Measurements from ENCODE around the gene PSME2. TPM values are rescaled to one million over a fixed set of nuclear protein-coding genes. Genes with fewer than 3 reads are reported as not detected.
A peak's percentile ranks its signal among the peaks of the same experiment; 100 is the strongest.

PSME2 gene
- total RNA-seq, 1 donor from 2014 or later: 575 TPM

DNA sequence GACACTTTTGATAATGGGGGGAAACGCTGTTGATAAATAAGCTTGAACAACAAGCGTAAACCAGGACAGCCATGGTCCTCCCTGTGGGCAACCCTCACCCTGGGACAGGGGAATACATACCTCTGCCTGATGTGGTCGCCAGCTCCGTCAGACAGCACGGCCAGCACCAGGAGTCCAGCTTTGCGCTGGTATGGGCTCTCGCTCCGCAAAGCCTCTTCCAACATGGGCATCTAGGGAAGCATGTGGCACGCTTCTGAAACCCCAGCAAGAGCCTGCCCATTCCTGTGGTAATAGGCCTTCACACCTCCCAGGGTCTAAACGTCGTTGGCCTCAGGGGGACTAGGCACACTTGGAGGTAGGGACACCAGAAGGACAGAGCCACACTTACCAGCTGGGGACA lies 39.3 kb upstream of the PSME2 start:
- Mint-ChIP-seq H3K4me3 (no peak overlapping the region), H3K27ac (no peak overlapping the region), H3K9me3 (no peaks in the 10 kb centered on the region), H3K4me1 (ENCODE audit: low read depth) (peaks cover 25% of the 10 kb centered on the region), H3K36me3 (ENCODE audit: low read depth) (peaks cover 48% of the 10 kb centered on the region), H3K27me3 (ENCODE audit: insufficient read depth) (no peaks in the 10 kb centered on the region)
- DNase-seq (ENCODE audit: low spot score): no peak
- intact Hi-C loops (cut with micrococcal nuclease): no loop called here

- Mint-ChIP-seq H3K9me3 (no peaks in the 10 kb centered on the region), H3K4me1 (ENCODE audit: low read depth) (peaks cover 21% of the 10 kb centered on the region), H3K4me3 (no peak overlapping the region), H3K36me3 (ENCODE audit: low read depth) (peaks cover 51% of the 10 kb centered on the region), H3K27ac (no peak overlapping the region), H3K27me3 (ENCODE audit: insufficient read depth) (no peaks in the 10 kb centered on the region)
- no peak for DNase-seq (ENCODE audit: low spot score)
- intact Hi-C loops (cut with micrococcal nuclease): no loop called here
Measured at GRCh38 chr14:24185026-24185425, 38.6 kb upstream of the PSME2 start.

- Mint-ChIP-seq H3K4me3 (no peak overlapping the region), H3K27ac (no peak overlapping the region), H3K4me1 (ENCODE audit: low read depth) (peaks cover 18% of the 10 kb centered on the region), H3K27me3 (ENCODE audit: insufficient read depth) (no peaks in the 10 kb centered on the region), H3K9me3 (no peaks in the 10 kb centered on the region), H3K36me3 (ENCODE audit: low read depth) (peaks cover 54% of the 10 kb centered on the region)
- intact Hi-C loops (cut with micrococcal nuclease): no loop called here
- no peak for DNase-seq (ENCODE audit: low spot score)
Measured at GRCh38 chr14:24184104-24184970, 37.9 kb upstream of the PSME2 start.

- intact Hi-C loops (cut with micrococcal nuclease): no loop called here
- peaks cover 63% of the 10 kb centered on the region for H3K36me3 Mint-ChIP-seq (ENCODE audit: low read depth)
- no peaks in the 10 kb centered on the region for H3K27me3 Mint-ChIP-seq (ENCODE audit: insufficient read depth)
- H3K9me3 Mint-ChIP-seq: no peaks in the 10 kb centered on the region
- H3K4me3 Mint-ChIP-seq: no peak overlapping the region
- no peak for DNase-seq (ENCODE audit: low spot score)
- H3K4me1 Mint-ChIP-seq (ENCODE audit: low read depth): peaks cover 12% of the 10 kb centered on the region
- H3K27ac Mint-ChIP-seq: no peak overlapping the region
Measured at GRCh38 chr14:24183014-24183481, 36.6 kb upstream of the PSME2 start.

DNA sequence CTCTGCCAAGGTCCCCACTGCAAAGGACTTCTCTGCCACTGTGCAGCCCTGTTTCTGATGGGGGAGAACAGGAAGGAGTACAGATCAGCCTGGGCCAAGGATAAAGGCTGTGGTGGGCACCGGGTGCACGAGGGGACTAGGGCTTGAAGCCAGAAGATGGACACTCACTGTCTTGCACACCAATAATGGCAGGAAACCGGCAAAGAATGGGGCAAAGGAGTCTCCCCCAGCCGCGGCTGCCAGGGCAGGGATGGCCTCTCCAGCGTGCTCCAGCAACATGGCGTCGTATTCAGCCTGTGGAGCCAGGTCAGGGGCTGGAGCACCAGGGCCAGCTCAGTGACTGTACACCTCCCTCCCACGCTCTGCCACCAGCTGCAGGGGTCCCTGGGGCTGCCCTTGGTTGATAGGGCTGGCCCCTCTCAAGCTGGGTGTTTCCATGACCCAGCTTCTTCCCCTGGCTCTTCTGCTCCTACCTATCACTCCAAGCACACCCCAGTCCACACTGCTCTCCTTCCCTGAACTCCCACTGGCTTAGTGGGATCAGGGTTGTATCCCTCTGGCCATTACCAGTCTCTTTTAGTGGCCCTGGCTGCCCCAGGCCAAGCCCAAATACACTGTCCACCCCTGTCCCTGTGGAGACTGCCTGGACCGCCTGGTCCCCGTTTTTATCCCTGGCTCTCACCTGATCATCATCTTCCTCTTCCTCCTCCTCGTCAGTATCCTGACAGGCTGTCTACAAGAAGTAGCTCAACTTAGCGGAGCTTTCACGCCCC lies 35.9 kb upstream of the PSME2 start:
- Mint-ChIP-seq H3K27me3 (ENCODE audit: insufficient read depth) (no peaks in the 10 kb centered on the region), H3K9me3 (no peaks in the 10 kb centered on the region), H3K4me3 (no peak overlapping the region), H3K4me1 (ENCODE audit: low read depth) (peaks cover 4% of the 10 kb centered on the region), H3K27ac (no peak overlapping the region), H3K36me3 (ENCODE audit: low read depth) (peaks cover 64% of the 10 kb centered on the region)
- intact Hi-C loops (cut with micrococcal nuclease): no loop called here
- no peak for DNase-seq (ENCODE audit: low spot score)

GRCh38 chr14:24181371-24182077 lies 35.1 kb upstream of the PSME2 start:
- H3K27me3 Mint-ChIP-seq (ENCODE audit: insufficient read depth): no peaks in the 10 kb centered on the region
- no peak overlapping the region for H3K27ac Mint-ChIP-seq
- no peak overlapping the region for H3K4me3 Mint-ChIP-seq
- H3K9me3 Mint-ChIP-seq: no peaks in the 10 kb centered on the region
- no peaks in the 10 kb centered on the region for H3K4me1 Mint-ChIP-seq (ENCODE audit: low read depth)
- H3K36me3 Mint-ChIP-seq (ENCODE audit: low read depth): peaks cover 62% of the 10 kb centered on the region
- no peak for DNase-seq (ENCODE audit: low spot score)
- intact Hi-C loops (cut with micrococcal nuclease): no loop called here

GRCh38 chr14:24179961-24180796 lies 33.8 kb upstream of the PSME2 start:
- no peaks in the 10 kb centered on the region for H3K9me3 Mint-ChIP-seq
- DNase-seq (ENCODE audit: low spot score): no peak
- no peak overlapping the region for H3K27ac Mint-ChIP-seq
- no peaks in the 10 kb centered on the region for H3K27me3 Mint-ChIP-seq (ENCODE audit: insufficient read depth)
- no peak overlapping the region for H3K4me3 Mint-ChIP-seq
- peaks cover 62% of the 10 kb centered on the region for H3K36me3 Mint-ChIP-seq (ENCODE audit: low read depth)
- intact Hi-C loops (cut with micrococcal nuclease): no loop called here
- no peaks in the 10 kb centered on the region for H3K4me1 Mint-ChIP-seq (ENCODE audit: low read depth)

DNA sequence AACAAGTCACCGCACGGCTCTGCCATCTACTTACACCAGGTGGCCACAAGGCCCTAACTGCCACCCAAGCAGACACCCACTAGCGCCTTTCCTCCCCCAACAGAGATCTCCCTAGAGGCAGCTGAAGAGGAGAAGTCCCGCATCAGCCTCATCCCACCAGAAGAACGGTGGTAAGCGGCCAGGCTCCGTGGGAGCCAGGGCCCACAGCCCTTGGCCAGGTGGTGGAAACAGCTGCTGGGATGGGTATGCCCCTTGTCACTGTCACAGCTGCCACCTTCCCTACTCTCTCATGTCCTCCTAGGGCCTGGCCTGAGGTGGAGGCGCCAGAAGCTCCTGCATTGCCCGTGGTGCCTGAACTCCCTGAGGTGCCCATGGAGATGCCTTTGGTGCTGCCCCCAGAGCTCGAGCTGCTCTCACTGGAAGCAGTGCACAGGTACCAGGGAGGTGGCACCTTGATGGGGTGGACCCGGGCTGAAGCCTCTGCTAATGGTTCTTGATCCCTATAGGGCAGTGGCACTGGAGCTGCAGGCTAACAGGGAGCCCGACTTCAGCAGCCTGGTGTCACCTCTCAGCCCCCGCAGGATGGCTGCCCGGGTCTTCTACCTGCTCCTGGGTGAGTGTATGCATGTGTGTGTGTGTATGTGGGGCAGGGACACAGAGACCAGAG lies 33.0 kb upstream of the PSME2 start:
- H3K4me1 Mint-ChIP-seq (ENCODE audit: low read depth): no peaks in the 10 kb centered on the region
- H3K4me3 Mint-ChIP-seq: no peak overlapping the region
- H3K27ac Mint-ChIP-seq: peak overlapping the region; percentile 44
- H3K9me3 Mint-ChIP-seq: no peaks in the 10 kb centered on the region
- no peak for DNase-seq (ENCODE audit: low spot score)
- no peaks in the 10 kb centered on the region for H3K27me3 Mint-ChIP-seq (ENCODE audit: insufficient read depth)
- intact Hi-C loops (cut with micrococcal nuclease): no loop called here
- peaks cover 66% of the 10 kb centered on the region for H3K36me3 Mint-ChIP-seq (ENCODE audit: low read depth)

GRCh38 chr14:24178399-24179178 lies 32.2 kb upstream of the PSME2 start:
- no peak for DNase-seq (ENCODE audit: low spot score)
- H3K4me3 Mint-ChIP-seq: no peak overlapping the region
- no peaks in the 10 kb centered on the region for H3K9me3 Mint-ChIP-seq
- intact Hi-C loops (cut with micrococcal nuclease): no loop called here
- no peaks in the 10 kb centered on the region for H3K4me1 Mint-ChIP-seq (ENCODE audit: low read depth)
- no peaks in the 10 kb centered on the region for H3K27me3 Mint-ChIP-seq (ENCODE audit: insufficient read depth)
- H3K36me3 Mint-ChIP-seq (ENCODE audit: low read depth): peaks cover 66% of the 10 kb centered on the region
- no peak overlapping the region for H3K27ac Mint-ChIP-seq

DNA sequence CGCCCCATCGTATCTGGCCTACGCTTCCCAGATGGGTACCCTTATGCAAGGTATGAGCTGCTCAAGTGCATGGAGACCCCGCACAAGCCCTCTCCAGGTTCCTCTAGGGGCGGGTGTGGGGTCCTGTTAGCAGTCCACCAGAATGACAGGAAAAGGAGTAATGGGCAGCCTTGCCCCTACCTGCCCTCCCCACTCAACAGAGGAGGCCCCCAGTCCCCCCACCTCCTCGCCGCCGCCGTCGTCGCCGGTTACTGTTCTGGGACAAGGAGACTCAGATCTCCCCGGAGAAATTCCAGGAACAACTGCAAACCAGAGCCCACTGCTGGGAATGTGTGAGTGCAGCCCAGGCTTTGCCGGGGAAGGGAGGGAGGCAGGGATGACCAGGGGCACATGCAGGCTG lies 31.5 kb upstream of the PSME2 start:
- Mint-ChIP-seq H3K9me3 (no peaks in the 10 kb centered on the region), H3K4me1 (ENCODE audit: low read depth) (no peaks in the 10 kb centered on the region), H3K27ac (peak overlapping the region; percentile 38), H3K36me3 (ENCODE audit: low read depth) (peaks cover 60% of the 10 kb centered on the region), H3K27me3 (ENCODE audit: insufficient read depth) (no peaks in the 10 kb centered on the region), H3K4me3 (no peak overlapping the region)
- no peak for DNase-seq (ENCODE audit: low spot score)
- intact Hi-C loops (cut with micrococcal nuclease): no loop called here

GRCh38 chr14:24177041-24177825 lies 30.8 kb upstream of the PSME2 start:
- Mint-ChIP-seq H3K4me1 (ENCODE audit: low read depth) (no peaks in the 10 kb centered on the region), H3K36me3 (ENCODE audit: low read depth) (peaks cover 57% of the 10 kb centered on the region), H3K27ac (peak overlapping the region; percentile 38)

More at GRCh38 chr14:24177041-24177825, 30.8 kb upstream of the PSME2 start:
- intact Hi-C loops (cut with micrococcal nuclease): no loop called here
- Mint-ChIP-seq H3K27me3 (ENCODE audit: insufficient read depth) (no peaks in the 10 kb centered on the region), H3K9me3 (no peaks in the 10 kb centered on the region), H3K4me3 (no peak overlapping the region)
- no peak for DNase-seq (ENCODE audit: low spot score)
